Panc1 (cell line): ENCODE measurements around the gene SYNC. TPM values are rescaled to one million over a fixed set of nuclear protein-coding genes. Genes with fewer than 3 reads are reported as not detected.
"Not testable (repeated sequence)": the region's sequence is repeated elsewhere in the genome, so short reads cannot be mapped to it uniquely, and the experiment has no call there.

Experiments
- ATAC-seq: fragments of 200-7000 bp; cut with Tn5 transposase; 2 replicates; pipeline ENCODE4 v1.9.1; 2020; ENCODE audit warnings: mild to moderate bottlenecking, moderate library complexity
- BruUV-seq: library from RNA; stranded (reverse); fragments of 400-500 nt; replicated peaks from 2 replicates; lab custom pipeline; 2021; lab: Mats Ljungman, UMichigan
- CTCF ChIA-PET: fragments of 300-600 bp; sonication (Branson Sonifier 250); formaldehyde crosslinking; loops from one replicate; lab custom pipeline; 2022; ENCODE audit warnings: antibody characterized with exemption; lab: Charles Lee
- POLR2A ChIA-PET: fragments of 300-600 bp; sonication (Branson Sonifier 250); formaldehyde crosslinking; loops from one replicate; lab custom pipeline; 2022; ENCODE audit warnings: antibody characterized with exemption; lab: Charles Lee
- DNase-seq: peaks from one replicate; pipeline ENCODE4 v3.0.0-alpha.2; 2010; ENCODE audit warnings: low read depth, low spot score
- H3K27ac ChIP-seq: 2 replicates; pipeline ENCODE4 v1.5.1; 2011; ENCODE audit warnings: mild to moderate bottlenecking, low read length, inconsistent platforms
- H3K27me3 ChIP-seq: fragments of 200-500 bp; sonication (Bioruptor generic); 2 replicates; pipeline ENCODE4 v1.6.0; 2014; ENCODE audit warnings: low read length, inconsistent platforms; ENCODE audit not compliant: control insufficient read depth, insufficient read depth
- H3K36me3 ChIP-seq: fragments of 200-500 bp; sonication (Bioruptor generic); 2 replicates; pipeline ENCODE4 v1.5.1; 2014; ENCODE audit warnings: inconsistent platforms, mild to moderate bottlenecking, low read length, moderate library complexity; ENCODE audit not compliant: control insufficient read depth, insufficient read depth
- H3K4me1 ChIP-seq: 2 replicates; pipeline ENCODE4 v1.5.1; 2011; ENCODE audit warnings: inconsistent platforms, mild to moderate bottlenecking, low read length, moderate library complexity; ENCODE audit not compliant: control insufficient read depth, insufficient read depth
- H3K4me3 ChIP-seq, 2 experiments: 2 replicates each; pipeline ENCODE4 v1.5.1; 2011 to 2012; ENCODE audit warnings: low read depth in 2 of 2, low read length in 2 of 2, mild to moderate bottlenecking in 2 of 2, inconsistent platforms in 1 of 2, moderate library complexity in 1 of 2
- H3K9me3 ChIP-seq: fragments of 200-500 bp; sonication (Bioruptor generic); 2 replicates; pipeline ENCODE4 v1.5.1; 2014; ENCODE audit warnings: low read depth, mild to moderate bottlenecking, inconsistent platforms, low read length, moderate library complexity; ENCODE audit not compliant: control insufficient read depth, insufficient read depth
- CTCF ChIP-seq: fragments of 450-650 bp; IDR thresholded peaks from 2 replicates; pipeline ENCODE4 v1.5.1; 2017; ENCODE audit warnings: mild to moderate bottlenecking
- POLR2AphosphoS5 ChIP-seq: IDR thresholded peaks from 2 replicates; pipeline ENCODE4 v1.6.1; 2012; ENCODE audit warnings: mild to moderate bottlenecking, low read depth, low read length, moderate library complexity
- SIN3A ChIP-seq: IDR thresholded peaks from 2 replicates; pipeline ENCODE4 v1.6.1; 2012; ENCODE audit warnings: low read depth, mild to moderate bottlenecking, low read length, moderate library complexity, borderline replicate concordance; ENCODE audit not compliant: insufficient read depth
- TCF7L2 ChIP-seq: IDR thresholded peaks from 2 replicates; pipeline ENCODE4 v1.6.1; 2011; ENCODE audit warnings: mild to moderate bottlenecking, low read depth, low read length, inconsistent platforms
- in situ Hi-C: cut with HindIII; loops from 2 replicates; pipeline ENCODE4 v1.10.0; 2016; ENCODE audit warnings: low sequenced_read_pairs, low pct_unique_long_range_greater_than_20kb
- intact Hi-C: fragments of 100-400 bp; cut with micrococcal nuclease; formaldehyde crosslinking; loops from one replicate; pipeline ENCODE4 v1.10.0; 2022; ENCODE audit not compliant: unreplicated experiment
- total RNA-seq: library from RNA; stranded (reverse); gene quantifications from one replicate; pipeline ENCODE4 v1.2.1, GENCODE V29; 2021; ENCODE audit not compliant: unreplicated experiment
- TF ChIP-seq, protein P1 (sequence below), 2 experiments: IDR thresholded peaks; 2 replicates each; pipeline ENCODE4 v1.6.1; 2011 to 2012; ENCODE audit warnings: low read depth in 2 of 2, control low read depth in 1 of 2, low read length in 1 of 2, mild to moderate bottlenecking in 1 of 2, moderate library complexity in 1 of 2; ENCODE audit not compliant: insufficient read depth in 1 of 2

The SYNC gene
- total RNA-seq, 1 experiment from 2014 or later: 1.3 TPM

GRCh38 chr1:32632829-32633228 is 69.7 kb downstream of the SYNC start:
- Histone ChIP-seq H3K4me1 (no peaks in the 10 kb centered on the region), H3K4me3 (no peak overlapping the region), H3K27me3 (no peaks in the 10 kb centered on the region), H3K27ac (no peak overlapping the region), H3K9me3 (no peaks in the 10 kb centered on the region), H3K36me3 (peaks cover 2% of the 10 kb centered on the region; the same call in 1 of the 2 replicates)
- no TSS peak for BruUV-seq
- no peak for DNase-seq
- intact Hi-C loops (no loop called here), in situ Hi-C loops (no loop called here)
- ATAC-seq: no peak
- TF ChIP-seq POLR2AphosphoS5: no peak
- no peak for TF ChIP-seq CTCF
- TF ChIP-seq SIN3A: no peak
- no peak for TF ChIP-seq TCF7L2
- TF ChIP-seq, protein P1, sequence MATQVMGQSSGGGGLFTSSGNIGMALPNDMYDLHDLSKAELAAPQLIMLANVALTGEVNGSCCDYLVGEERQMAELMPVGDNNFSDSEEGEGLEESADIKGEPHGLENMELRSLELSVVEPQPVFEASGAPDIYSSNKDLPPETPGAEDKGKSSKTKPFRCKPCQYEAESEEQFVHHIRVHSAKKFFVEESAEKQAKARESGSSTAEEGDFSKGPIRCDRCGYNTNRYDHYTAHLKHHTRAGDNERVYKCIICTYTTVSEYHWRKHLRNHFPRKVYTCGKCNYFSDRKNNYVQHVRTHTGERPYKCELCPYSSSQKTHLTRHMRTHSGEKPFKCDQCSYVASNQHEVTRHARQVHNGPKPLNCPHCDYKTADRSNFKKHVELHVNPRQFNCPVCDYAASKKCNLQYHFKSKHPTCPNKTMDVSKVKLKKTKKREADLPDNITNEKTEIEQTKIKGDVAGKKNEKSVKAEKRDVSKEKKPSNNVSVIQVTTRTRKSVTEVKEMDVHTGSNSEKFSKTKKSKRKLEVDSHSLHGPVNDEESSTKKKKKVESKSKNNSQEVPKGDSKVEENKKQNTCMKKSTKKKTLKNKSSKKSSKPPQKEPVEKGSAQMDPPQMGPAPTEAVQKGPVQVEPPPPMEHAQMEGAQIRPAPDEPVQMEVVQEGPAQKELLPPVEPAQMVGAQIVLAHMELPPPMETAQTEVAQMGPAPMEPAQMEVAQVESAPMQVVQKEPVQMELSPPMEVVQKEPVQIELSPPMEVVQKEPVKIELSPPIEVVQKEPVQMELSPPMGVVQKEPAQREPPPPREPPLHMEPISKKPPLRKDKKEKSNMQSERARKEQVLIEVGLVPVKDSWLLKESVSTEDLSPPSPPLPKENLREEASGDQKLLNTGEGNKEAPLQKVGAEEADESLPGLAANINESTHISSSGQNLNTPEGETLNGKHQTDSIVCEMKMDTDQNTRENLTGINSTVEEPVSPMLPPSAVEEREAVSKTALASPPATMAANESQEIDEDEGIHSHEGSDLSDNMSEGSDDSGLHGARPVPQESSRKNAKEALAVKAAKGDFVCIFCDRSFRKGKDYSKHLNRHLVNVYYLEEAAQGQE (IDR thresholded peaks at IDR 0.05; ENCODE audit: insufficient read depth in 1 of 2, low read depth in 2 of 2, low read length in 1 of 2): no peak
- ChIA-PET CTCF (no interaction called here), POLR2A (no interaction called here)

DNA sequence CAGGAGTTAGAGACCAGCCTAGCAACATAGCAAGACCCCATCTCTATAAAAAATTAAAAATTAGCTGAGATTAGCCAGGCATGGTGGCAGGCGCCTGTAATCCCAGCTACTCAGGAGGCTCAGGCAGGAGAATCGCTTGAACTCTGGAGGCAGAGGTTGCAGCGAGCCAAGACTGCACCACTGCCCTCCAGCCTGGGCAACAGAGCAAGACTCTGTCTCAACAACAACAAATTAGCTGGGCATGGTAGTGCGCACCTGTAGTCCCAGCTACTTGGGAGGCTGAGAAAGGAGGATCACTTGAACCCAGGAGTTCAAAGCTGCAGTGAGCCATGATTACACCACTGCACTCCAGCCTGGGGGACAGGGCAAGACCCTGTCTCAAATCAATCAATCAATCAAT is 72.4 kb downstream of the SYNC start:
- ATAC-seq, DNase-seq, CTCF ChIA-PET, H3K9me3 ChIP-seq, BruUV-seq, intact Hi-C loops, in situ Hi-C loops, H3K36me3 ChIP-seq, H3K4me1 ChIP-seq, H3K4me3 ChIP-seq, H3K27me3 ChIP-seq, H3K27ac ChIP-seq: not testable (repeated sequence)
- POLR2A ChIA-PET: interaction anchor here (0.7 kb wide), 1 partner anchor 103 kb away, joined by 4 read pairs; no protein-coding TSS in a partner anchor

Other genes with a start within 250 kb of the SYNC start
- 0.08 TPM for gene ZBTB8B, start 237.7 kb downstream of the SYNC start, total RNA-seq
- 6.5 TPM for gene ZBTB8A, start 163.3 kb downstream of the SYNC start, total RNA-seq
- 78.9 TPM for gene ZBTB8OS, start 52.2 kb downstream of the SYNC start, total RNA-seq
- 376 TPM for gene RBBP4, start 51.6 kb downstream of the SYNC start, total RNA-seq
- gene YARS1, start 114.6 kb upstream of the SYNC start, total RNA-seq: 120 TPM
- 55.4 TPM for gene S100PBP, start 114.9 kb upstream of the SYNC start, total RNA-seq
- 2.6 TPM for gene FNDC5, start 168.1 kb upstream of the SYNC start, total RNA-seq
- gene HPCA, start 183.7 kb upstream of the SYNC start, total RNA-seq: 1.2 TPM
- 61.5 TPM for gene TMEM54, start 198.6 kb upstream of the SYNC start, total RNA-seq